GM21825 (cell line): Measurements from ENCODE around the gene LOXL1.
"Not testable (repeated sequence)": the region's sequence is repeated elsewhere in the genome, so short reads cannot be mapped to it uniquely, and the experiment has no call there.

ENCODE experiments used
- ATAC-seq: cut with Tn5 transposase; IDR thresholded peaks from one replicate; pipeline ENCODE4 v1.9.1; 2021; ENCODE audit warnings: mild to moderate bottlenecking, moderate library complexity; ENCODE audit not compliant: unreplicated experiment

Gene LOXL1

GRCh38 chr15:73937296-73937695, 11.0 kb downstream of the LOXL1 start:
- ATAC-seq: no peak

DNA sequence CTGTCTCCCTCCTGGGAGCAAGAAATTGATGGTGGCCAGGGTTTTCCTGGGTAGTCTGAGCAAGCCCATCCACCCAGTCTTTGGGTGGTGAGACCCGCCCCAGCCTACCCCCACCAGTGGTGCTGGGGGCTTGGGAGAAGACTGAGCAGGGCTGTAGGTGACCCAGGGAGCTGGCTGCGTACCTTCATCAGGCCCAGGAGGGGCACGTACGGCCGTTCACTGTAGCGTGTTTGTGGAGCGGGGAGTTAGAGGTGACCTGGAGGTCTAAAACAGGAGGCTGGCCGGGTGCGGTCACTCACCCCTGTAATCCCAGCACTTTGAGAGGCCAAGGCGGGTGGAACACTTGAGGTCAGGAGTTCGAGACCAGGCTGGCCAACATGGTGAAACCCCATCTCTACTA, 11.5 kb downstream of the LOXL1 start:
- no peak for ATAC-seq

DNA sequence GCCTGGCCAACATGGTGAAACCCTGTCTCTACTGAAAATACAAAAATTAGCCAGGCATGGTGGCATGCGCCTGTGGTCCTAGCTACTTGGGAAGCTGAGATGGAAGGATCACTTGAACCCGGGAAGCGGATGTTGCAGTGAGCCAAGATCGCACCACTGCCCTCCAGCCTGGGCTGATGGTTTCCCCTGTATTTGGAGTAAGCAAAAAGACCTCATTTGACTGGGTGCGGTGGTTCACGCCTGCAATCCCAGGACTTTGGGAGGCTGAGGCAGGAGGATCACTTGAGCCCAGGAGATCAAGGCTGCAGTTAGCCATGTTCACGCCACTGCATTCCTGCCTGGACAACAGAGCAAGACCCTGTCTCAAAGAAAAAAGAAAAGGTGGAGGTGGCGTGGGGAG, 12.3 kb downstream of the LOXL1 start:
- ATAC-seq: not testable (repeated sequence)

GRCh38 chr15:73939138-73939537, 12.9 kb downstream of the LOXL1 start:
- ATAC-seq: no peak

DNA sequence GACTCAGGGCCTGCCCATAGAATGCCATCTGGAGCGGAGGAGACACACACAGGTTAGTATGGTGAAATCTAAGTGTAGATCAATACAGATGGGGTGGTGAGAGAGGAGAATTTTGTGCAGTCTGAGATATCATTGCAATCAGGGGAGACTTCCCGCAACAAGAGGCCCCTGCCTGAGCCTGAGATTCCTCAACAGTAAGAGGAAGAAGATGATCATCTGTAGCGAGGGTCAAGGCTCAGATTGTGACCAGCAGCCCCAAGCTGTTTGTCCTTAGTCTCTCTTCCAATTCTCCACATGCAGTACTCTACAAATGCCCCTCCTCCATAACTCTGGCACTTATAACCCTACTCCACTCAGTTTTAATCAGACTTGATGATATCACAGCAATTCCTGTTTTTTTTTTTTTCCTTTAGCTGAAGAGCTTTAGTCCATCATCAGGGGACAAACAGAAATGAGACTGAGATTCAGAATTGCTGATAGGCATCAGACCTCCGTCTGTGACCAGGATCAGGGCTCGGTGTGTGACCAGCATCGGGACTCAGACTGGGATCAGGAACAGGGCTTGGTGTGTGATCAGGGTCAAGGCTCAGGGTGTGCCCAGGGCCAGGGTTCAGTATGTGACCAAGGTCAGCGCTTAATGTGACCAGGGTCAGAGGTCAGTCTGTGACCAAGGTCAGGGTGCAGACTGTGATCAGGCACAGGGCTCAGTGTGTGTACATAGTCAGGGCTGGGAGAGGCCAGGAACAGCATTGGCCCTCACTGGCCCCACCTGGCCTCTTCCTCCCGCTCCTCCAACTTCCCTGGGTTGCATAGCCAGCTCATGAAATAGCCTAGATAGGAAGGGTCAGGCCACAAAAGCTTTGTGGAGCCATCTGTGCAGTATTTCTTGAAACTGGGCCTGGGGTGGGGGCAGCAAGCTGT, 14.1 kb downstream of the LOXL1 start:
- no peak for ATAC-seq

DNA sequence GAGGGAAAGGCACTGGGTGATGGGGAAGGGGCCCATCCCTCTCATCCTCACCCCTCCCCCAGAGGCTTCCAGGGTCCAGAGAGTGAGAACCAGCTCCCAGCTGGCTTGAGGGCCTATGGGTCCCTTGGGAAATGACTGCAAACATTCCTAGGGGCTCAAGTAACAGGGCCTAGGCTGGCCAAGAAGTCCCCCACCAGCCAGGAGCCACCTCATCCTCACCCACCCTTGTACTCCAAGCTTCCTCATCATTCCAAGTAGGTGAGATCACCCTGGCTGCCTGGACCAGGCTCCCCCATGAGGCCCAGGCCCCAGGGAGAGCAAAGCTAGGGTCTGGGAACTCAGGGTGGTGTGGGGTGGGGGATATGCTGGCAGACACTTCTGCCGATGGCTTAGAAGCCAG, 14.8 kb downstream of the LOXL1 start:
- no peak for ATAC-seq

DNA sequence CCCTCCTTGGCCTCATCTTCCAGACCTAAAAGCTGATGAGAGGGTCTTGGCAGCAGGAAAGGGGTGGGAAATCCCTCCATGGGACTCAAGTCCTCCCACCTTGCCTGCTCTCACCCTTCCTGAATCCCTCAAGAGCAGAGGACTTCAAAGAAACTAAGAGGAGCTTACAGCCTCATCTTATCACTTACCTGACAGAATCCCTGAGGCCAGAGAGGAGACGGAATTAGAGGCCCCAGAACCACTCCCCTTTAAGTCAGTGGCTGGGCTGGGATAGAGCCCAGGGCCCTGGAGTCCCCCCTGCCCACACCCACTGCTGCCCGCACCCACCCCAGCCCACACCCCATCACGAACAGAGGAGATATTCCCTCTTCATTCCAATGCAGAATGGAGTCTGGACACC, 15.2 kb downstream of the LOXL1 start:
- no peak for ATAC-seq

DNA sequence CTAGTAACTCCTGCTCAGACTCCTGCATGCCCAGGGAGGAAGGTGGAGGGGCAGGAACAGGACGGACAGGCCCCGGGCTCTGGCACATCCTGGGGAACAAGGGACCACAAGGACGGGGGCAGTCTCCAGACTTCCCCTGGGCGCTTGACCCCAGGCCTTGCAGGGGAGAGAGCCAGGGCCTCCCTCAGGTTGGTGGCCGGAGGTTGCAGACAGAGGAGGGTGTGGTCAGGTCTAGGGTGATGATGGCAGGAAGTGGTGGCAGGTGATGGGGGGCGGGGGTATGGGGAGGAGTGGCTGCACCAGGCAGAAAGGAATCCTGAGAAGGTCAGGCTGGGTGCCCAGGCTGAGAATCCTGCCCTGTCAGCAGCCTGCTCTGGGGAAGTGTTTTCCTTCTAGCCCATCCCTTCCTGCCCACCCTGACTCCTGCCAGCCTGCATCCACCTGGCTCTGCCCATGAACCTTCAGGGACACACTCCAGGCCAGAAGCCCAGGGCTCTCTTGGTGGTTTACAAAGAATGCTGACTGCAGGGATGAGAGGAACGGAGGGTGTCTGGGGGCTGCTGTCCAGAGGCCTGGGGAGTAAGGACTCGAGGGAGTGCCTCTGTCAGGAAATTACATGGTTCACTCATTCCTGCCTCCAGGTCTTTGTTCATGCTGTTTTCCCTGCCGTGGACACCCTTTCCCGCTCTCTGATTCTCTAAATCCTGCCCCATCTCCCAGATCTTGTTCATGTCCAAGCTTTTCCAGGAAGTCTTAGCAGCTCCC, 15.8 kb downstream of the LOXL1 start:
- no peak for ATAC-seq

- no peak for ATAC-seq
These were observed 16.5 kb downstream of the LOXL1 start for GRCh38 chr15:73942751-73943270.

GRCh38 chr15:73944161-73945129, 18.2 kb downstream of the LOXL1 start:
- no peak for ATAC-seq

DNA sequence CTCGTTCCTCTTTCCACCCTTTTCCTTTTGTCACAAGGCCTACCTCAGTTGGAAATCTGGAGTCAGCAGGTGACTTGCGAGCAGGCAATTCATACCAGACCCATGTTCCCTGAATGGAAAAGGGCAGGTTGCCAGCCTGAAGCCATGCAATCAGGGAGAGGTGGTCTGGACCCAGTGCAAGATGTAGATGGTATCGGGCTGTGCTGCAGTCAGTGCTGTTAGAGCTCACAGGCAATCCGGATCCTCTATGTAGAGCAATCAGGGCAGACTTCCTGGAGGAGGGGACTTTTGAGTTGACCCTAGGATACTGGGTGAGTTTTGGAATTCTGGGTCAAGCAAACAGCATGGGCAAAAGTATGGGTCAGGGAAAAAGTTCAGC, 18.9 kb downstream of the LOXL1 start:
- ATAC-seq: no peak

DNA sequence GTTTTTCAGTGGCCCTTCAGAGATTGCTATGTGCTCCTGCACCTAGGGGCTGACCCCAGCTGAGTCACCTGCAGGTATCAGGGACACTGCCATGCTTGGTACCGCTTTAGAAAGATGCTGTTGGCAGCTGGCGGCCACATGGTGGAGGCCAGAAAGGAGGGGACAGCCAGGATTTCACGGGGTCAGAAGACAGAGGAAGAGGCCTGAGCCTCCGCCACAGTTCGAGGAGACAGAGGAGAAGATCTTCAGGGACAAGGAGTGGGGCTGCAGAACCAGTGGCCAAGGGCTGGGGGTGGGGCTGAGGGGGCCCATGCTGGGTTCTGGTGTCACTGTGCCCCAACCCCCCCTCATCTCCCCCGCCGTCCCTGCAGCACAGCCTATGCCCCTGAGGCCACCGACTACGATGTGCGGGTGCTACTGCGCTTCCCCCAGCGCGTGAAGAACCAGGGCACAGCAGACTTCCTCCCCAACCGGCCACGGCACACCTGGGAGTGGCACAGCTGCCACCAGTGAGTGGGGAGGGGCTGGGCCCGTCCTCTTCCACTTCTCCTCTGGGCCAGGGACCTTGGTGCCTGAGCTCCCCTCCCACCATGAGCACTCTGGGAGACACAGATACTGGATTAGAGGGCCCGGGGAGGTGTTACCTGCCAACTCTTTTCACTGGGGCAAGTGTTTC, 19.9 kb downstream of the LOXL1 start:
- ATAC-seq: no peak

DNA sequence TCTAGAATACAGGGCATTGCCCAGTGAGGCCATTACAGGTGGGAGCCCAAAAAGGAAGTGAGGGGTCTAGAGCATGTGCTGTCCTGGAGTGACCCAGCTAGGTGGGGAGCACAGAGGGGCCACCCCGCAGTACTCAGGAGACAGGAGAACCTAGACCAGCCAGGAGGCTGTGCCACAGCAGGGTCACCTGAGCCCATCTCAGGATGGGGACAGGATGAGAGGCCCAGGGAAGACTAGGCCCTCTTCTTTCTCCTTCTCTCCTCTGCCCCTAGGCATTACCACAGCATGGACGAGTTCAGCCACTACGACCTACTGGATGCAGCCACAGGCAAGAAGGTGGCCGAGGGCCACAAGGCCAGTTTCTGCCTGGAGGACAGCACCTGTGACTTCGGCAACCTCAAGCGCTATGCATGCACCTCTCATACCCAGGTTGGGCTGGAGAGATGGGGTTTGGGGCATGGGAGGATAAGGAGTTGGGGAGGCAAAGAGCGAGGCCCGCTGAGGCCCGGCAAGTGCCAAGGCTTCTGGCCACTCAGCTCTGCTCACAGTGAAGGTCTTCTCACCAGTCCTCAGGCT, 20.6 kb downstream of the LOXL1 start:
- no peak for ATAC-seq

DNA sequence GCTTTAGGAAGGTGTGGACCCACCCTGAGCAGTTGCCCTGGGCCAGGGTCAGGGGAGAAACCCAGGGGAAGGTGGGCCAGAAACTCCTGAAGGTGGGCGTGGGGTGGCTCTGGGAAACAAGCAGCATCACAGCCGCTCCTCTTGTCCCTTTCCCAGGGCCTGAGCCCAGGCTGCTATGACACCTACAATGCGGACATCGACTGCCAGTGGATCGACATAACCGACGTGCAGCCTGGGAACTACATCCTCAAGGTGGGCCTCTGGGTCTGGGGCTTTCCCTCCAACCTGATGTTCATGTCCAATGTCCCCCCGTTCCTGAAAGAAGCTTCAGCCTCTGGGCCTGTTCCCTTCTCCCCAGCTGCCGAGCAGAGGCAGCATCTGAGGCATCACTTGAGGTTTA, 21.4 kb downstream of the LOXL1 start:
- ATAC-seq: no peak

- no peak for ATAC-seq
These were observed 22.1 kb downstream of the LOXL1 start for GRCh38 chr15:73948396-73948795.

DNA sequence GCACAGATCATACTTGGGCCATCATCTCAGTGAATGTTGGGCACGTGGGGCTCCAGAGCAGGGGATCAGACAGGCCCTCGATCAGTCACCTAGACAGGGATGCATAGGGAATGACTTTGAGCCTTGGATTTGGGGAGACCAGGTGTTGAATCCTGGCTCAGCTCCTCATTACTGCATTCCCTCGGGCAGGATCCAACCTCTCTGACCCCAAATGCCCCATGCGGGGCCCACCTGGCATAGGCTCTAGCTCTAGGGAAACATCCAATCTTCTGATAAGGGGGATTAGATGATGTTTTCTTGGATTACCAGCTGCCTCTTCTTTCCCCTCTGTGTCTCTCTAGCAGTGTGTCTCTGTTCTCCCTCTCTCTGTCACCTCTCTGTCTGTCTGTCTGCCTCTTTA, 22.7 kb downstream of the LOXL1 start:
- no peak for ATAC-seq

GRCh38 chr15:73949496-73949895, 23.2 kb downstream of the LOXL1 start:
- ATAC-seq: no peak

GRCh38 chr15:73950479-73950830, 24.2 kb downstream of the LOXL1 start:
- no peak for ATAC-seq

DNA sequence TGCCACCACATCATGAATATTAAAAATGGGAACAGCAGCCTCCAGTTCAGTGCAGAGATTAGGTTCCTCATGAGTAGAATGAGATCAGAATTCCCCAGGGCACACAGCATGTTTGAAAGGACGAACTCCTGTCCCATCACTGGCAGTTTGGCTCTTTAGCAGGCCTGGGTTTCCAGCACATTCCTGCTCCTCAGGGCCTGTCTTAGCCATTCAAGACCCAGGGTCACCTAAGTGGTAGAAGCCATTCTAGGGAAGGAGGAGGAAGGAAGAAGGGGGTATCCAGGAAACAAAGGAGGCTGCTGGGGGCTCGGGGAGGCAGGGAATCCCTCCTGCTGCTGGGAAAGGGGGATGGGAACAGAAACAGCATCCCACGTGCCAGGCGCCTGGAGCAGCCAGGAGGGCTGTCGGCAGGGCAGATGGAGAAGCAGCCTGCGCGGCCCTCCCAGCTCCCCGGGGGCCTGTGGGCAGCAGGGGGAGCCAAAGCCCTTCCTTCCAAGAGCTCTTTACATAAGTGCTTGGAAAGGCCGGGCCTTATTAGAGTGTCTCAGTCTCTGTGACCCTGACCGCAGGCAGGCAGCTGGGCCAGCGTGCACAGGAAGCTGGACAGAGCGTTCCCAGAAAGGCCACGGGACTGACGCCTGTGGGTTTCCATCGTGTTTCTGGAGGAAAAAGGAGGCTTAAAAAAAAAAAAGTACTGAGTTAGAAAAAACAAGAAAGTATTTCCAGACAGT, 24.7 kb downstream of the LOXL1 start:
- ATAC-seq: no peak
